Stomach (tissue), 9 donors: ENCODE measurements around the gene RNPEPL1. TPM values are rescaled to one million over a fixed set of nuclear protein-coding genes. Genes with fewer than 3 reads are reported as not detected.

Source experiments
- DNase-seq, 2 donors: peaks; one replicate each; pipeline versions ENCODE4 v3.0.0 to v3.0.0-alpha.2; 2013 to 2019
- H3K27ac ChIP-seq, 5 donors: fragments of 200-600 bp in 4 of 5; sonication (generic) in 4 of 5; one replicate each; pipeline ENCODE4 v1.5.1; 2013 to 2019; ENCODE audit warnings: mild to moderate bottlenecking in 1 of 5, moderate library complexity in 1 of 5
- H3K27me3 ChIP-seq, 3 donors: fragments of 200-600 bp; sonication (generic); one replicate each; pipeline ENCODE4 v1.5.1; 2017 to 2019; ENCODE audit warnings: mixed run types in 1 of 3
- H3K36me3 ChIP-seq, 4 donors: fragments of 200-600 bp; sonication (generic); 1 replicate in 3 of 4; 2 replicates in 1 of 4; pipeline ENCODE4 v1.5.1; 2016 to 2019
- H3K4me1 ChIP-seq, 4 donors: fragments of 200-600 bp; sonication (generic); one replicate each; pipeline ENCODE4 v1.5.1; 2016 to 2019
- H3K4me3 ChIP-seq, 4 donors: fragments of 200-600 bp; sonication (generic) in 3 of 4; one replicate each; pipeline ENCODE4 v1.5.1; 2016 to 2019; ENCODE audit warnings: mild to moderate bottlenecking in 1 of 4
- H3K9me3 ChIP-seq, 4 donors: fragments of 200-600 bp; sonication (generic); one replicate each; pipeline ENCODE4 v1.5.1; 2016 to 2019
- EP300 ChIP-seq: sonication (generic); formaldehyde crosslinking; IDR thresholded peaks from one replicate; pipeline ENCODE4 v1.6.1; 2017; ENCODE audit warnings: antibody characterized with exemption
- POLR2A ChIP-seq, 4 donors: fragments of 450-650 bp; IDR thresholded peaks; one replicate each; pipeline ENCODE4 v1.6.1; 2016; ENCODE audit warnings: antibody characterized with exemption in 4 of 4, control low read depth in 2 of 4, mild to moderate bottlenecking in 1 of 4, moderate library complexity in 1 of 4
- POLR2AphosphoS5 ChIP-seq, 3 donors: sonication (generic); formaldehyde crosslinking; IDR thresholded peaks; one replicate each; pipeline ENCODE4 v1.6.1; 2016; ENCODE audit warnings: antibody characterized with exemption in 3 of 3
- WGBS, 5 donors: extraction: QIAGEN DNeasy Blood & Tissue Kit in 3 of 5; methylation state at CpG; one replicate each; pipeline versions ENCODE4 v1.1.5 to v1.1.7; 2013 to 2018; 5-methylcytosine and 5-hydroxymethylcytosine counted together
- intact Hi-C: fragments of 100-400 bp; cut with DNase I; formaldehyde crosslinking; loops from one replicate; pipeline ENCODE4 v1.15.1; 2023; ENCODE audit warnings: low total_unique reads
- polyA plus RNA-seq, 3 donors: library from polyadenylated mRNA; stranded (reverse); fragments of 200-250 nt; gene quantifications; one replicate each; pipeline ENCODE4 v1.2.3, GENCODE V29; 2013
- total RNA-seq, 5 donors: library from RNA; depleted of rRNA; stranded (reverse); fragments of >200 nt; gene quantifications; one replicate each; pipeline versions ENCODE4 v1.1.0 to v1.2.3, GENCODE V29; 2014 to 2016
- TF ChIP-seq, protein P1 (sequence below), 7 experiments: fragments of 450-650 bp in 4 of 7; fragments of 200-600 bp in 3 of 7; sonication (generic) in 3 of 7; IDR thresholded peaks; one replicate each; pipeline ENCODE4 v1.5.1; 2016 to 2019; ENCODE audit warnings: antibody characterized with exemption in 7 of 7, control low read depth in 2 of 7, mild to moderate bottlenecking in 1 of 7
- donor health status: healthy with polysubstance abuse.
- donor health status: Bipolar disorder and iron deficiency.
- donor health status: healthy.

RNPEPL1 gene
- total and polyA plus RNA-seq, 8 donors: 32.7 to 196 (median 124) TPM

DNA sequence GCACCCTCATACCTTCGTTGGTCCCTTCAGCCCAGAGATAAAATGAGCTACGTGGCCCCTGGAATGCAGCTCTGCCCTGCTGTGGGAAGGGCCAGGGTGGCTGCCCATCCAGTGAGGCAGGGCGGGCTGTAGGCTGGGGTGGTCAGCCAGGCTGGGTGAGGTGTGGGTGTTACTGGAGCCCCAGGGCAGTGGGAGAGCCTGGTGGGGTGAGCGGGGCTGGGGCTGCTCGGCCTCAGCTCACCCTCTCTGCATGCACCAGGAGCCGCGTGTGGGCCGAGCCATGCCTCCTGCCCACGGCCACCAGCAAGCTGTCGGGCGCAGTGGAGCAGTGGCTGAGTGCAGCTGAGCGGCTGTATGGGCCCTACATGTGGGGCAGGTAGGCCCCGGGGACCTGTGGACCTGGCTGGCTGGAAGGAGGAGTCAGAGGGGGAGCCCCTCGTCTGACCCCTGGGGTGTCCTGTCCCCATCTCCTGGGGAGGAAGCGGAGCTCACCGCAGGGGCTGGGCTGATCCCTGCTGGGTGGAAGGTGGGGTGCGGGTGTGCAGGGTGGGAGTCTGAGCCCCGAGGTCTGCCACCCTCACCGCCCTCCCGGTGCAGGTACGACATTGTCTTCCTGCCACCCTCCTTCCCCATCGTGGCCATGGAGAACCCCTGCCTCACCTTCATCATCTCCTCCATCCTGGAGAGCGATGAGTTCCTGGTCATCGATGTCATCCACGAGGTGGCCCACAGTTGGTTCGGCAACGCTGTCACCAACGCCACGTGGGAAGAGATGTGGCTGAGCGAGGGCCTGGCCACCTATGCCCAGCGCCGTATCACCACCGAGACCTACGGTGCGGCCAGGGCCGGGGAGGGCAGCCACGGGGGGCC lies 5.5 kb downstream of the RNPEPL1 start:
- Histone ChIP-seq H3K27me3 (no peaks in the 10 kb centered on the region), H3K36me3 (peaks cover 47 to 80% (median 67%) of the 10 kb centered on the region in 4 donors), H3K4me1 (peaks cover 24 to 66% (median 57%) of the 10 kb centered on the region in 4 donors), H3K4me3 (no peak overlapping the region), H3K27ac (no peak overlapping the region), H3K9me3 (no peaks in the 10 kb centered on the region)
- TF ChIP-seq POLR2A (IDR thresholded peaks at IDR 0.05) (no peak), EP300 (no peak), POLR2AphosphoS5 (IDR thresholded peaks at IDR 0.05) (no peak)
- TF ChIP-seq, protein P1, sequence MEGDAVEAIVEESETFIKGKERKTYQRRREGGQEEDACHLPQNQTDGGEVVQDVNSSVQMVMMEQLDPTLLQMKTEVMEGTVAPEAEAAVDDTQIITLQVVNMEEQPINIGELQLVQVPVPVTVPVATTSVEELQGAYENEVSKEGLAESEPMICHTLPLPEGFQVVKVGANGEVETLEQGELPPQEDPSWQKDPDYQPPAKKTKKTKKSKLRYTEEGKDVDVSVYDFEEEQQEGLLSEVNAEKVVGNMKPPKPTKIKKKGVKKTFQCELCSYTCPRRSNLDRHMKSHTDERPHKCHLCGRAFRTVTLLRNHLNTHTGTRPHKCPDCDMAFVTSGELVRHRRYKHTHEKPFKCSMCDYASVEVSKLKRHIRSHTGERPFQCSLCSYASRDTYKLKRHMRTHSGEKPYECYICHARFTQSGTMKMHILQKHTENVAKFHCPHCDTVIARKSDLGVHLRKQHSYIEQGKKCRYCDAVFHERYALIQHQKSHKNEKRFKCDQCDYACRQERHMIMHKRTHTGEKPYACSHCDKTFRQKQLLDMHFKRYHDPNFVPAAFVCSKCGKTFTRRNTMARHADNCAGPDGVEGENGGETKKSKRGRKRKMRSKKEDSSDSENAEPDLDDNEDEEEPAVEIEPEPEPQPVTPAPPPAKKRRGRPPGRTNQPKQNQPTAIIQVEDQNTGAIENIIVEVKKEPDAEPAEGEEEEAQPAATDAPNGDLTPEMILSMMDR (IDR thresholded peaks at IDR 0.05): no peak
- no peak for DNase-seq
- intact Hi-C loops: no loop called here
- 86 to 93% (median 89%) methylated on average over 28 to 37 of the region's 37 CpGs for WGBS, 5 donors

DNA sequence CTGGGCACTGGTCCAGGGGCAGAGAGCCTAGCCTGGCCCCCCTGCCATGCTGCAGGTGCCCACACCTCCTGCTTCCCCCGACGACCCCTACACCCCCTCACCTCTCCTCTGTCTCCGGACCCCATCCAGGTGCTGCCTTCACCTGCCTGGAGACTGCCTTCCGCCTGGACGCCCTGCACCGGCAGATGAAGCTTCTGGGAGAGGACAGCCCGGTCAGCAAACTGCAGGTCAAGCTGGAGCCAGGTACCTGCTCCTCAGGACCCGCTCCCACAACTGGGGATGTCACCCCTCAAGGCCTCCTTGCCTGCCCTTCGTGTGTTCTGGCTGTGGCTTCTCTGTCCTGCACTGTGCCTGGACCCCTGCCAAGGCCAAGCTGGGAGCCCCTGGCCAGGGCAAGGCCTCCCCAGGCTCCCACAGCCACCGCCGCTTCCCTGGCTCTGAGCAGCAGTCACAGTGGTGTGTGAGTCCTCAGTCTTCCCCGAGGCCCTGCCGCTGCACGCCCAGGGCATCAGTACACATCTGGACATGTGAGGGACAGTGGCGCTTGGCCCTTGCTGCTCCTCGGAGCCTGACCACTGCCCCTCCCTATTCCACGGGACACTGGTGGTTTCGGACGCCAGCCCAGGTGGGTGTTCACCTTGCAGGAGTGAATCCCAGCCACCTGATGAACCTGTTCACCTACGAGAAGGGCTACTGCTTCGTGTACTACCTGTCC lies 6.3 kb downstream of the RNPEPL1 start:
- DNase-seq: no peak
- Histone ChIP-seq H3K27ac (no peak overlapping the region), H3K36me3 (peaks cover 47 to 82% (median 69%) of the 10 kb centered on the region in 4 donors), H3K9me3 (no peaks in the 10 kb centered on the region), H3K4me3 (no peak overlapping the region), H3K27me3 (no peaks in the 10 kb centered on the region), H3K4me1 (peaks cover 29 to 67% (median 58%) of the 10 kb centered on the region in 4 donors)
- intact Hi-C loops: no loop called here
- WGBS, 5 donors: 77 to 85% (median 84%) methylated on average over 18 to 21 of the region's 21 CpGs
- TF ChIP-seq, protein P1 (IDR thresholded peaks at IDR 0.05): no peak
- TF ChIP-seq POLR2AphosphoS5 (IDR thresholded peaks at IDR 0.05) (no peak), EP300 (no peak), POLR2A (IDR thresholded peaks at IDR 0.05) (no peak)

DNA sequence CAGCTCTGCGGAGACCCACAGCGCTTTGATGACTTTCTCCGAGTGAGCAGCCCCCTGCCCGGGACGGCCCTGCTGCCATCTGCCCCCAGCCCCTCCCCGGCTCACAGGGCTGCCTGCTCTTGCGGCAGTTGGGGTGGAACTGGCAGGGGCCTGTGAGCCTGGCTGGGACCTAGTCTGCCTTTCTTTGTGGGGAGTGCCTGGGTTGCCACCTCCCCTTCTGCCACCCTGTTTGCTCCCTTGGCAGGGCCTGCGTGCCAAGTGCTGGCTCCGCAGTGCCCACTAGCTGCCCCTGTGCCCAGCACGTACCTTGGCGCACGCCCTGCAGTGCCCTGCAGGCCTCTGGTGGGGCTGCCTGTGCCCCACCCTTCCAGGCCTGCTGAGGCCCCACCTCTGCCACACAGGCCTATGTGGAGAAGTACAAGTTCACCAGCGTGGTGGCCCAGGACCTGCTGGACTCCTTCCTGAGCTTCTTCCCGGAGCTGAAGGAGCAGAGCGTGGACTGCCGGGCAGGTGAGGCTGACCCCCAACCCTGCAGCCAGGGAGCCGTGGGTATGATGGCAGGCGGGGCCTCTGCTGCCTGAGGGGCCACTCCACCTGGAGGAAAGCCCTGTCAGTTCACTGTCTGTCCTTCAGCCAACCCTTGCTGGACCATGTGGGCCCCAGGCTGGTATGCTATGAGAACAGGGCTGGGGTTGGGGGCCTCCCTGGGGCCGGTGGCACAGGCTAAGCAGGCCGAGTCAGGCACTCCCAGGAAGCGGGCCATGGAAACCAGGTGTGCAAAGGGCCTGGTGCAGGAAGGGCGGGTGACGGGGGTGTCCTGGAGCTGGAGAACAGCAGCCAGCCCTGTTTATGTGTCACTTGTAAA lies 7.0 kb downstream of the RNPEPL1 start:
- H3K36me3 ChIP-seq: peaks cover 47 to 82% (median 69%) of the 10 kb centered on the region in 4 donors
- no peak for DNase-seq
- H3K4me3 ChIP-seq: no peak overlapping the region
- TF ChIP-seq POLR2AphosphoS5 (IDR thresholded peaks at IDR 0.05): no peak
- TF ChIP-seq POLR2A (IDR thresholded peaks at IDR 0.05): no peak
- TF ChIP-seq, protein P1 (IDR thresholded peaks at IDR 0.05): no peak
- TF ChIP-seq EP300: no peak
- 74 to 84% (median 79%) methylated on average over 15 to 23 of the region's 23 CpGs for WGBS, 5 donors
- intact Hi-C loops: no loop called here
- no peaks in the 10 kb centered on the region for H3K9me3 ChIP-seq
- H3K4me1 ChIP-seq: peaks cover 29 to 67% (median 58%) of the 10 kb centered on the region in 4 donors
- H3K27me3 ChIP-seq: no peaks in the 10 kb centered on the region
- H3K27ac ChIP-seq: peak overlapping the region in 2 of 5 donors; percentile 5 to 6

DNA sequence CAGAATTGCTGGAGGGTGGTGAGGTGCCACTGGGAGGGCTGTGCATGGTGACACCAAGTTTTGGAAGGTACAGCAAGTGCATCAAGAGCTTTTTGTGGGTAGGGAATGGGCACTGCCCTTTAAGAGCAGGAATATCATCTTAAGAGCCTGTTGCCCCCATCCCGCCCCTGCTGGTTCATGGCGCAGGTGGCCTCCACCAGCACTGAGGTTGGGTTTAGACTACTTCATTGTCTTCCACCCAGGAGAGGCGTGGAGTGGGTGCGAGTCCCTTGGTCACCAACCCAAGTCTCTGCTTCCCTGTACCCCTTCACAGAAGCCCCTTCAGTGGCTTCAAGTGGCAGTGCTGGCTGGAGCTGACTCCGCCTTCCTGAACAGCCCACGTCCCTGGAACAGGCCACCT lies 7.8 kb downstream of the RNPEPL1 start:
- Histone ChIP-seq H3K9me3 (no peaks in the 10 kb centered on the region), H3K4me3 (no peak overlapping the region), H3K4me1 (peaks cover 25 to 65% (median 54%) of the 10 kb centered on the region in 4 donors), H3K27ac (no peak overlapping the region), H3K27me3 (no peaks in the 10 kb centered on the region), H3K36me3 (peaks cover 47 to 85% (median 69%) of the 10 kb centered on the region in 4 donors)
- TF ChIP-seq POLR2A (IDR thresholded peaks at IDR 0.05) (no peak), POLR2AphosphoS5 (IDR thresholded peaks at IDR 0.05) (no peak), EP300 (no peak)
- TF ChIP-seq, protein P1 (IDR thresholded peaks at IDR 0.05): no peak
- intact Hi-C loops: no loop called here
- no peak for DNase-seq
- WGBS, 5 donors: 76 to 91% (median 79%) methylated on average over 5 to 6 of the region's 6 CpGs
